H1 (cell line): ENCODE measurements around the gene JAKMIP1. TPM values are rescaled to one million over a fixed set of nuclear protein-coding genes. Genes with fewer than 3 reads are reported as not detected.

Experiments
- HDAC6 ChIP-seq: IDR thresholded peaks from one replicate; pipeline ENCODE4 v1.7.1; 2012; ENCODE audit warnings: low read depth, mild to moderate bottlenecking, inconsistent platforms, low read length, moderate library complexity
- KDM5A ChIP-seq: fragments of 200-600 bp; IDR thresholded peaks from 2 replicates; pipeline ENCODE4 v1.7.1; 2012; ENCODE audit warnings: mild to moderate bottlenecking, low read length, inconsistent platforms, mixed read lengths
- SIRT6 ChIP-seq: IDR thresholded peaks from one replicate; pipeline ENCODE4 v1.7.1; 2012; ENCODE audit warnings: low read length, inconsistent platforms
- polyA plus RNA-seq, 7 experiments: library from polyadenylated mRNA; depleted of rRNA in 3 of 7; stranded (reverse) in 5 of 7; unstranded in 2 of 7; fragments of >200 nt in 5 of 7; fragments of 200-250 nt in 2 of 7; gene quantifications; 1 replicate in 5 of 7; 2 replicates in 1 of 7; 4 replicates in 1 of 7; pipeline versions ENCODE4 v1.2.1 to v1.2.3, GENCODE V29; 2011 to 2013; ENCODE audit warnings: missing spikeins in 2 of 7, mixed read lengths in 2 of 7
- total RNA-seq: library from RNA; stranded (reverse); fragmentation: NEBNext Ultra II Directional; extraction: Animal tissue kit (Norgen Biotek cat#: 25700); gene quantifications from 2 replicates; pipeline ENCODE4 v1.2.1, GENCODE V29; 2021

The JAKMIP1 gene
- total and polyA plus RNA-seq, 2 of the 8 experiments (the other 6 are each of a cell fraction or from before 2014, with no cell fraction given) = 2.5 to 4.4 TPM

GRCh38 chr4:6192245-6192644 is 8.1 kb downstream of the JAKMIP1 start (continued):
- TF ChIP-seq HDAC6 (no peak), KDM5A (no peak), SIRT6 (no peak)
- TF ChIP-seq, all 59 proteins: peak for 0
